OCI-LY7 (cell line): ENCODE results near the gene SMIM15. TPM values are rescaled to one million over a fixed set of nuclear protein-coding genes. Genes with fewer than 3 reads are reported as not detected.

Experiments used
- BruUV-seq: library from RNA; stranded (reverse); fragments of 400-500 nt; replicated peaks from 2 replicates; lab custom pipeline; 2021; lab: Mats Ljungman, UMichigan
- CTCF ChIA-PET: fragments of 300-600 bp; sonication (Branson Sonifier 250); formaldehyde crosslinking; loops from one replicate; lab custom pipeline; 2022; ENCODE audit warnings: antibody characterized with exemption; ENCODE audit not compliant: unreplicated experiment; lab: Charles Lee
- POLR2A ChIA-PET: fragments of 300-600 bp; sonication (Branson Sonifier 250); formaldehyde crosslinking; loops from one replicate; lab custom pipeline; 2022; ENCODE audit warnings: antibody characterized with exemption; lab: Charles Lee
- DNase-seq: peaks from one replicate; pipeline ENCODE4 v3.0.0-alpha.2; 2015; ENCODE audit warnings: low spot score
- H2AFZ ChIP-seq: fragments of 200-600 bp; sonication (generic), shearing (Covaris generic); 2 replicates; pipeline ENCODE4 v1.6.1; 2014; ENCODE audit warnings: mild to moderate bottlenecking, antibody characterized with exemption, low read length, moderate library complexity
- H3K27ac ChIP-seq: fragments of 200-600 bp; sonication (generic); 2 replicates; pipeline ENCODE4 v1.5.1; 2014; ENCODE audit warnings: mixed run types, low read depth, mild to moderate bottlenecking, moderate library complexity, low read length, inconsistent platforms; ENCODE audit not compliant: poor library complexity, severe bottlenecking
- H3K36me3 ChIP-seq: fragments of 200-600 bp; sonication (generic); 2 replicates; pipeline ENCODE4 v1.6.1; 2014; ENCODE audit warnings: mild to moderate bottlenecking, antibody characterized with exemption, low read length, moderate library complexity, mixed read lengths; ENCODE audit not compliant: insufficient read depth
- H3K4me1 ChIP-seq: fragments of 200-600 bp; sonication (generic); 2 replicates; pipeline ENCODE4 v1.5.1; 2014; ENCODE audit warnings: mild to moderate bottlenecking, low read length; ENCODE audit not compliant: insufficient read depth, poor library complexity, severe bottlenecking
- H3K4me2 ChIP-seq: fragments of 200-600 bp; sonication (generic); 2 replicates; pipeline ENCODE4 v1.6.1; 2014; ENCODE audit warnings: mild to moderate bottlenecking, low read length
- H3K4me3 ChIP-seq: fragments of 200-600 bp; sonication (generic); 2 replicates; pipeline ENCODE4 v1.5.1; 2014; ENCODE audit warnings: mild to moderate bottlenecking, low read depth, low read length; ENCODE audit not compliant: poor library complexity, severe bottlenecking
- H3K79me2 ChIP-seq: fragments of 200-600 bp; sonication (generic); 2 replicates; pipeline ENCODE4 v1.6.1; 2016; ENCODE audit warnings: low read depth, mild to moderate bottlenecking, low read length, moderate library complexity, mixed read lengths; ENCODE audit not compliant: insufficient read depth
- H3K9me2 ChIP-seq: fragments of 200-600 bp; sonication (generic); 2 replicates; pipeline ENCODE4 v1.6.1; 2016; ENCODE audit warnings: mild to moderate bottlenecking, low read length, mixed read lengths; ENCODE audit not compliant: insufficient read depth
- H3K9me3 ChIP-seq: fragments of 200-600 bp; sonication (generic); 2 replicates; pipeline ENCODE4 v1.6.1; 2014; ENCODE audit warnings: mild to moderate bottlenecking, mixed run types, low read length, mixed read lengths
- H4K20me1 ChIP-seq: fragments of 200-600 bp; sonication (generic); 2 replicates; pipeline ENCODE4 v1.6.1; 2014; ENCODE audit warnings: mild to moderate bottlenecking, antibody characterized with exemption, low read length, moderate library complexity, mixed read lengths; ENCODE audit not compliant: insufficient read depth
- EZH2phosphoT487 ChIP-seq: fragments of 200-600 bp; sonication (generic); IDR thresholded peaks from 2 replicates; pipeline ENCODE4 v1.6.1; 2018; ENCODE audit warnings: low read depth, borderline replicate concordance, mild to moderate bottlenecking, mixed run types, antibody characterized with exemption, low read length, moderate library complexity, mixed read lengths
- intact Hi-C: fragments of 100-400 bp; cut with micrococcal nuclease; formaldehyde crosslinking; loops from one replicate; pipeline ENCODE4 v1.10.0; 2022; ENCODE audit not compliant: unreplicated experiment
- total RNA-seq, 2 experiments: library from RNA; depleted of rRNA in 1 of 2; stranded (reverse); fragments of >200 nt in 1 of 2; shearing (Covaris generic) in 1 of 2; gene quantifications; 2 replicates each; pipeline ENCODE4 v1.2.3, GENCODE V29; 2014 to 2022
- TF ChIP-seq, protein P1 (sequence below): fragments of 200-600 bp; sonication (generic); conservative IDR thresholded peaks from 2 replicates; pipeline ENCODE4 v1.5.1; 2014; ENCODE audit warnings: mild to moderate bottlenecking, antibody characterized with exemption, low read length, moderate library complexity, mixed read lengths

The SMIM15 gene
- total RNA-seq, 2 experiments from 2014 or later: 39.4 to 47.9 TPM

DNA sequence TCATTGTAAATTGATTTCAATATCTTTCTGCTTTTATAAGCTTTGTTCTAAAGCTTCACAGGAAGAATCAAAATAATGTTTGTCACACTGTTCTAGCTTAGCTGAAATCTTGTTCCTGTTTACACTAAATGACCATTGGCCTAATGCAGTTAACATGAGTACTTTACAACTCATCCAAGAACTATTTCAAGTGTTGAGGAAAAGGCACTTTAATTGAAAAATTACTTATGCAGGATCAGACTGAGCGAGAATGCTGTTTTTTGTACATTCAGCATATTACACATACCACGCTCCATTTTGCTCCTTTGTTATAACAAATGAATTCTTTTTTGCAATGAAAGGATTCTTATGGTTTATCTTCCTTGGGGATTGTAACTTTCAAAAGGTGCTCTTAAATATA lies 22.4 kb upstream of the SMIM15 start:
- H3K36me3 ChIP-seq: no peaks in the 10 kb centered on the region
- H3K4me1 ChIP-seq: no peaks in the 10 kb centered on the region
- BruUV-seq: no TSS peak
- H4K20me1 ChIP-seq: no peaks in the 10 kb centered on the region
- intact Hi-C loops: no loop called here
- H3K79me2 ChIP-seq: no peaks in the 10 kb centered on the region
- TF ChIP-seq, protein P1, sequence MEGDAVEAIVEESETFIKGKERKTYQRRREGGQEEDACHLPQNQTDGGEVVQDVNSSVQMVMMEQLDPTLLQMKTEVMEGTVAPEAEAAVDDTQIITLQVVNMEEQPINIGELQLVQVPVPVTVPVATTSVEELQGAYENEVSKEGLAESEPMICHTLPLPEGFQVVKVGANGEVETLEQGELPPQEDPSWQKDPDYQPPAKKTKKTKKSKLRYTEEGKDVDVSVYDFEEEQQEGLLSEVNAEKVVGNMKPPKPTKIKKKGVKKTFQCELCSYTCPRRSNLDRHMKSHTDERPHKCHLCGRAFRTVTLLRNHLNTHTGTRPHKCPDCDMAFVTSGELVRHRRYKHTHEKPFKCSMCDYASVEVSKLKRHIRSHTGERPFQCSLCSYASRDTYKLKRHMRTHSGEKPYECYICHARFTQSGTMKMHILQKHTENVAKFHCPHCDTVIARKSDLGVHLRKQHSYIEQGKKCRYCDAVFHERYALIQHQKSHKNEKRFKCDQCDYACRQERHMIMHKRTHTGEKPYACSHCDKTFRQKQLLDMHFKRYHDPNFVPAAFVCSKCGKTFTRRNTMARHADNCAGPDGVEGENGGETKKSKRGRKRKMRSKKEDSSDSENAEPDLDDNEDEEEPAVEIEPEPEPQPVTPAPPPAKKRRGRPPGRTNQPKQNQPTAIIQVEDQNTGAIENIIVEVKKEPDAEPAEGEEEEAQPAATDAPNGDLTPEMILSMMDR: no peak
- TF ChIP-seq EZH2phosphoT487: no peak
- no peaks in the 10 kb centered on the region for H3K9me2 ChIP-seq
- POLR2A ChIA-PET: no interaction called here
- H3K4me2 ChIP-seq: no peak overlapping the region
- no peak overlapping the region for H3K27ac ChIP-seq
- H3K4me3 ChIP-seq: no peak overlapping the region
- no peak overlapping the region for H2AFZ ChIP-seq
- CTCF ChIA-PET: no interaction called here
- no peaks in the 10 kb centered on the region for H3K9me3 ChIP-seq
- DNase-seq: no peak

DNA sequence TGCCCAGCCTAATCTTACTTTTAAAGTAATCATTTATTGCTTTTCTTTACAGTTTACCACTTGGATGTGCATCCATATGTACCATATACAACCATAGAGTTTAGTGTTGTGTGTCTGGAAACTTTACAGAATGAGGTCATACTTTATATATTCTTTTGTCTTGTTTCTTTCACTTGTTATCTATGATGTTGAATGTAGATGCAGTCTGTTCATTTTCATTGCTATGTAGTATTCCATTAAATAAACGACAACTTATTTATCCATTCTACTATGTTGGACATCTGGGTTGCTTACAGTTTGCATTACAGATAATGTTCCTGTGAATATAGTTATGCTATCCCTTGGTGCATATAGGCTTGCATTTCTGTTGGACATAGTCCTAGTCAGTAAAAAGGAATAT lies 21.3 kb upstream of the SMIM15 start:
- Histone ChIP-seq H3K36me3 (no peaks in the 10 kb centered on the region), H3K9me3 (no peaks in the 10 kb centered on the region), H3K9me2 (no peaks in the 10 kb centered on the region), H3K27ac (no peak overlapping the region), H3K4me2 (no peak overlapping the region), H3K4me3 (no peak overlapping the region), H3K79me2 (no peaks in the 10 kb centered on the region), H3K4me1 (no peaks in the 10 kb centered on the region), H2AFZ (no peak overlapping the region), H4K20me1 (no peaks in the 10 kb centered on the region)
- intact Hi-C loops: no loop called here
- TF ChIP-seq, protein P1: no peak
- TF ChIP-seq EZH2phosphoT487: no peak
- DNase-seq: no peak
- ChIA-PET POLR2A (no interaction called here), CTCF (no interaction called here)
- no TSS peak for BruUV-seq

DNA sequence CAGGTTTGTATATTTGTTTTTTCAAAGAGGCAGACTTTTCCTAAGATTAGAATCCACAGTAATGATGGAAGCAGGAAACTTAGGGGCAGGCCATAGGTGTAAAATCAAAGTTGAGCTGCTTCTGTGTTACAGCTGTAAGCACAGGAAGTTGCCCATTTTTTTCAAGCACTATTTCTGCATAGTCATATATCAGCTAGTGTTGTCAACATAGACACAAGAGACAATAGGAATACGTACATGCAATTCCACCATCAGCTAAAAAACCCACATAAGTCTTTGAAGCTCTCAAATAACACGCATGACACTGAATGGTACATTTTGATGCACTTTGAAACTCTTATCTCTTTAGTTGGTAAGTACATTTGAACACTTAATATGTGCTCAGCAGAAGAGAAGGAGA lies 20.2 kb upstream of the SMIM15 start:
- Histone ChIP-seq H2AFZ (no peak overlapping the region), H3K79me2 (no peaks in the 10 kb centered on the region), H3K9me2 (no peaks in the 10 kb centered on the region), H3K36me3 (no peaks in the 10 kb centered on the region), H3K27ac (no peak overlapping the region), H4K20me1 (no peaks in the 10 kb centered on the region), H3K4me2 (no peak overlapping the region), H3K4me1 (no peaks in the 10 kb centered on the region), H3K9me3 (no peaks in the 10 kb centered on the region), H3K4me3 (no peak overlapping the region)
- POLR2A ChIA-PET: interaction anchor here (0.6 to 0.8 kb wide), 2 partner anchors 51 to 707 kb away, joined by 3 to 4 read pairs; no protein-coding TSS in a partner anchor
- no peak for TF ChIP-seq EZH2phosphoT487
- TF ChIP-seq, protein P1: no peak
- BruUV-seq: no TSS peak
- intact Hi-C loops: no loop called here
- DNase-seq: no peak
- CTCF ChIA-PET: no interaction called here
